ENCODE results near the gene NLRP7.

NLRP7 gene

DNA sequence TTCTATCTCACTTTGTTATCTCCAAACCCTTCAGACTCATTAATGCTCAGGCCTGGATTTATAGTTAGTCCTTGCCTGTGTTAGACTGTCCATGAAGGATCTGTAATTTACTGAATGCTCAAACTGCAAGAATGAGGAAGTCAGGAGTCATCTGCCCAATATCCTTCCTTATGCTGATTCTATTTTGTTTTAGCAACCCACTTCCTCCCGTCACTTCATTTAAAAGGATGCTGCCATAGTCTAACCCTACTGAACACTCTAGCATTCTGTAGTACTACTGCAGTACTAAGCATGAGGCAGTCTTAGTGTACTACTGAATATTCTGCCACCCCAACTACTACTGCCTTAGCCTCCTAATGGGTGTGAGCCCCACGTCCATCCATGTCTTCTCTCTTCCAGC lies 71.8 kb downstream of the NLRP7 start:
- TF ChIP-seq, protein P1, sequence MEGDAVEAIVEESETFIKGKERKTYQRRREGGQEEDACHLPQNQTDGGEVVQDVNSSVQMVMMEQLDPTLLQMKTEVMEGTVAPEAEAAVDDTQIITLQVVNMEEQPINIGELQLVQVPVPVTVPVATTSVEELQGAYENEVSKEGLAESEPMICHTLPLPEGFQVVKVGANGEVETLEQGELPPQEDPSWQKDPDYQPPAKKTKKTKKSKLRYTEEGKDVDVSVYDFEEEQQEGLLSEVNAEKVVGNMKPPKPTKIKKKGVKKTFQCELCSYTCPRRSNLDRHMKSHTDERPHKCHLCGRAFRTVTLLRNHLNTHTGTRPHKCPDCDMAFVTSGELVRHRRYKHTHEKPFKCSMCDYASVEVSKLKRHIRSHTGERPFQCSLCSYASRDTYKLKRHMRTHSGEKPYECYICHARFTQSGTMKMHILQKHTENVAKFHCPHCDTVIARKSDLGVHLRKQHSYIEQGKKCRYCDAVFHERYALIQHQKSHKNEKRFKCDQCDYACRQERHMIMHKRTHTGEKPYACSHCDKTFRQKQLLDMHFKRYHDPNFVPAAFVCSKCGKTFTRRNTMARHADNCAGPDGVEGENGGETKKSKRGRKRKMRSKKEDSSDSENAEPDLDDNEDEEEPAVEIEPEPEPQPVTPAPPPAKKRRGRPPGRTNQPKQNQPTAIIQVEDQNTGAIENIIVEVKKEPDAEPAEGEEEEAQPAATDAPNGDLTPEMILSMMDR (IDR thresholded peaks at IDR 0.05; ENCODE audit: insufficient read depth, low read depth, low read length, missing control alignments) = no peak
- H3K4me3 ChIP-seq (ENCODE audit: low read depth, low read length) = no peak overlapping the region
- no peak for DNase-seq (ENCODE audit: low read depth)

DNA sequence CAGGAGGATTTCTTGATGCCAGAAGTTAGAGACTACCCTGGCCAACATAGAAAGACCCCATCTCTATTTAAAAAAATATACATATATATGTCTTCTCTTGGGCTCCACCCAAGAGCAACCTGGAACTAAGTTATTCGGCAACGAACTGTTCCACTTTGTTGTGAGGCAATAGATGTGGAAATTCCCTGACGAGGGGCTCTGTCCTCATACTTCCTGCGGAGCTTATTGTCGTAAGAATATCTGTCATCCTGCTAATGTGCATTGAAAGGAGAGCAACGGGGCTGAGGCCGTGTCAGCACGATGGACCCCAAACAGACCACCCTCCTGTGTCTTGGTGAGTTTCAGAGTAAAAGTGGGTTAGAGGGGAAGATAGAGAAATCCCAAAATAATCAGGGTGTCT lies 73.3 kb downstream of the NLRP7 start, which contains the start of gene FCAR:
FCAR (plus strand) TSS at position 246 of the 400 bp plus-strand sequence; CDS start at position 301, 55 bp downstream.
- no peak for DNase-seq (ENCODE audit: low read depth)
- no peak within 1 kb of the TSS for H3K4me3 ChIP-seq (ENCODE audit: low read depth, low read length)
- TF ChIP-seq, protein P1 (IDR thresholded peaks at IDR 0.05; ENCODE audit: insufficient read depth, low read depth, low read length, missing control alignments) = no peak

Data from GM12865 (cell line).